H9 (cell line): Measurements from ENCODE around the gene MMP2. TPM values are rescaled to one million over a fixed set of nuclear protein-coding genes. Genes with fewer than 3 reads are reported as not detected.

Source experiments
- DNase-seq: peaks from one replicate; pipeline ENCODE4 v3.0.0-alpha.2; 2017
- H2AFZ ChIP-seq: one replicate; pipeline ENCODE4 v1.6.1; 2013; ENCODE audit warnings: mild to moderate bottlenecking, low read length, control low read depth, moderate library complexity
- H2AK5ac ChIP-seq: 2 replicates; pipeline ENCODE4 v1.6.1; 2013; ENCODE audit warnings: low read length, control low read depth, mixed read lengths; ENCODE audit not compliant: insufficient read length
- H2BK120ac ChIP-seq: one replicate; pipeline ENCODE4 v1.6.1; 2013; ENCODE audit warnings: low read depth, mild to moderate bottlenecking, low read length, control low read depth, inconsistent platforms; ENCODE audit not compliant: poor library complexity, severe bottlenecking
- H2BK12ac ChIP-seq: 2 replicates; pipeline ENCODE4 v1.6.1; 2013; ENCODE audit warnings: low read length, control low read depth, mixed read lengths, low read depth; ENCODE audit not compliant: insufficient read length
- H2BK15ac ChIP-seq: 2 replicates; pipeline ENCODE4 v1.6.1; 2013; ENCODE audit warnings: low read depth, low read length, control low read depth
- H2BK20ac ChIP-seq: one replicate; pipeline ENCODE4 v1.6.1; 2013; ENCODE audit warnings: low read depth, mild to moderate bottlenecking, low read length, control low read depth, inconsistent platforms; ENCODE audit not compliant: poor library complexity, severe bottlenecking
- H2BK5ac ChIP-seq: 2 replicates; pipeline ENCODE4 v1.6.1; 2013; ENCODE audit warnings: low read length, control low read depth, mixed read lengths; ENCODE audit not compliant: insufficient read length
- H3K14ac ChIP-seq: 2 replicates; pipeline ENCODE4 v1.6.1; 2013; ENCODE audit warnings: low read length, control low read depth; ENCODE audit not compliant: insufficient read depth
- H3K18ac ChIP-seq: 2 replicates; pipeline ENCODE4 v1.6.1; 2013; ENCODE audit warnings: low read depth, mild to moderate bottlenecking, mixed read lengths, low read length, control low read depth; ENCODE audit not compliant: insufficient read length
- H3K23ac ChIP-seq: 2 replicates; pipeline ENCODE4 v1.6.1; 2013; ENCODE audit warnings: low read length, control low read depth, mixed read lengths, low read depth; ENCODE audit not compliant: insufficient read length
- H3K23me2 ChIP-seq: 2 replicates; pipeline ENCODE4 v1.6.1; 2013; ENCODE audit warnings: low read depth, mild to moderate bottlenecking, mixed read lengths, low read length, control low read depth; ENCODE audit not compliant: insufficient read length, poor library complexity, severe bottlenecking
- H3K27ac ChIP-seq: 2 replicates; pipeline ENCODE4 v1.5.1; 2013; ENCODE audit warnings: low read length, control low read depth, mixed read lengths, low read depth; ENCODE audit not compliant: insufficient read length
- H3K27me3 ChIP-seq: 2 replicates; pipeline ENCODE4 v1.6.1; 2013; ENCODE audit warnings: low read length, control low read depth, inconsistent platforms; ENCODE audit not compliant: insufficient read depth
- H3K4ac ChIP-seq: 2 replicates; pipeline ENCODE4 v1.6.1; 2013; ENCODE audit warnings: low read depth, mild to moderate bottlenecking, control low read depth, inconsistent platforms, low read length, moderate library complexity
- H3K4me1 ChIP-seq: 2 replicates; pipeline ENCODE4 v1.6.1; 2013; ENCODE audit warnings: low read length, control low read depth, inconsistent platforms; ENCODE audit not compliant: insufficient read depth
- H3K4me2 ChIP-seq: 2 replicates; pipeline ENCODE4 v1.6.1; 2013; ENCODE audit warnings: low read length, control low read depth, mixed read lengths; ENCODE audit not compliant: insufficient read length, insufficient read depth
- H3K56ac ChIP-seq: 2 replicates; pipeline ENCODE4 v1.6.1; 2013; ENCODE audit warnings: low read depth, mild to moderate bottlenecking, mixed read lengths, low read length, control low read depth; ENCODE audit not compliant: insufficient read length
- H3K79me1 ChIP-seq: 2 replicates; pipeline ENCODE4 v1.6.1; 2013; ENCODE audit warnings: low read depth, mild to moderate bottlenecking, moderate library complexity, low read length, control low read depth, inconsistent platforms; ENCODE audit not compliant: insufficient read depth, poor library complexity, severe bottlenecking
- H3K79me2 ChIP-seq: 2 replicates; pipeline ENCODE4 v1.6.1; 2013; ENCODE audit warnings: low read length, control low read depth, inconsistent platforms; ENCODE audit not compliant: insufficient read depth
- H3K9ac ChIP-seq: 2 replicates; pipeline ENCODE4 v1.6.1; 2013; ENCODE audit warnings: low read length, control low read depth, mixed read lengths; ENCODE audit not compliant: insufficient read length; ENCODE audit errors: extremely low read depth
- H3K9me3 ChIP-seq: one replicate; pipeline ENCODE4 v1.6.1; 2013; ENCODE audit warnings: low read depth, low read length, inconsistent platforms; ENCODE audit not compliant: control insufficient read depth
- H3T11ph ChIP-seq: one replicate; pipeline ENCODE4 v1.6.1; 2013; ENCODE audit warnings: mild to moderate bottlenecking, low read length, control low read depth, inconsistent platforms
- H4K20me1 ChIP-seq: one replicate; pipeline ENCODE4 v1.6.1; 2013; ENCODE audit not compliant: control insufficient read depth, insufficient read length, insufficient read depth
- H4K5ac ChIP-seq: 2 replicates; pipeline ENCODE4 v1.6.1; 2013; ENCODE audit warnings: low read depth, mild to moderate bottlenecking, mixed read lengths, low read length, control low read depth; ENCODE audit not compliant: insufficient read length
- H4K8ac ChIP-seq: replicated peaks from 2 replicates; pipeline ENCODE4 v1.6.1; 2013; ENCODE audit warnings: low read length, control low read depth, mixed read lengths, low read depth; ENCODE audit not compliant: insufficient read length
- H4K91ac ChIP-seq: 2 replicates; pipeline ENCODE4 v1.6.1; 2013; ENCODE audit warnings: low read depth, mild to moderate bottlenecking, moderate library complexity, mixed read lengths, low read length, control low read depth; ENCODE audit not compliant: insufficient read length
- H3K27ac Mint-ChIP-seq, 3 experiments: 2 replicates in 2 of 3; 3 replicates in 1 of 3; pipeline ENCODE4 v1.8.0; 2020 to 2021; ENCODE audit warnings: mixed read lengths in 3 of 3, mild to moderate bottlenecking in 1 of 3, moderate library complexity in 1 of 3
- H3K27me3 Mint-ChIP-seq: 2 replicates; pipeline ENCODE4 v1.8.0; 2021; ENCODE audit warnings: low read depth, mild to moderate bottlenecking, moderate library complexity, mixed read lengths
- H3K36me3 Mint-ChIP-seq, 3 experiments: 2 replicates in 2 of 3; 3 replicates in 1 of 3; pipeline ENCODE4 v1.8.0; 2020 to 2021; ENCODE audit warnings: low read depth in 3 of 3, mixed read lengths in 3 of 3; ENCODE audit not compliant: insufficient read depth in 1 of 3
- H3K4me1 Mint-ChIP-seq, 2 experiments: 2 replicates each; pipeline ENCODE4 v1.8.0; 2020; ENCODE audit warnings: mixed read lengths in 2 of 2
- H3K4me3 Mint-ChIP-seq, 2 experiments: 2 replicates in 1 of 2; 3 replicates in 1 of 2; pipeline ENCODE4 v1.8.0; 2020 to 2021; ENCODE audit warnings: mild to moderate bottlenecking in 2 of 2, mixed read lengths in 2 of 2, moderate library complexity in 1 of 2
- H3K9me3 Mint-ChIP-seq, 2 experiments: 2 replicates in 1 of 2; 3 replicates in 1 of 2; pipeline ENCODE4 v1.8.0; 2020; ENCODE audit warnings: mild to moderate bottlenecking in 2 of 2, mixed read lengths in 2 of 2, moderate library complexity in 1 of 2
- CTCF ChIP-seq: fragments of 200-600 bp; sonication (generic); conservative IDR thresholded peaks from 3 replicates; pipeline ENCODE4 v1.8.0; 2021; ENCODE audit warnings: antibody characterized with exemption, mild to moderate bottlenecking
- WGBS: extraction: QIAGEN DNeasy Blood & Tissue Kit; methylation state at CpG from one replicate; pipeline ENCODE4 v1.1.7; 2013; ENCODE audit warnings: missing lambda C conversion rate, low lambda C conversion rate, mixed read lengths; ENCODE audit not compliant: insufficient read length; ENCODE audit errors: extremely low coverage; 5-methylcytosine and 5-hydroxymethylcytosine counted together
- total RNA-seq: library from RNA; stranded (reverse); gene quantifications from 2 replicates; pipeline ENCODE4 v1.2.1, GENCODE V29; 2021

MMP2 gene
- total RNA-seq, 1 experiment from 2014 or later: 23.1 TPM

GRCh38 chr16:55439101-55439690 lies 39.8 kb upstream of the MMP2 start:
- Histone ChIP-seq H2BK20ac (no peak overlapping the region), H2AFZ (no peak overlapping the region), H3K9me3 (no peaks in the 10 kb centered on the region), H3K18ac (no peak overlapping the region), H3K27me3 (no peaks in the 10 kb centered on the region), H3K14ac (no peak overlapping the region), H3K4me2 (no peak overlapping the region), H4K20me1 (no peaks in the 10 kb centered on the region), H3K23ac (no peak overlapping the region), H3K79me1 (no peaks in the 10 kb centered on the region), H3K23me2 (no peaks in the 10 kb centered on the region), H3T11ph (no peak overlapping the region), H3K4ac (no peak overlapping the region), H4K5ac (no peak overlapping the region), H4K91ac (no peak overlapping the region), H3K9ac (no peak overlapping the region), H2BK15ac (no peak overlapping the region), H2AK5ac (no peak overlapping the region), H3K27ac (no peak overlapping the region), H2BK12ac (no peak overlapping the region), H3K79me2 (no peaks in the 10 kb centered on the region), H3K4me1 (no peaks in the 10 kb centered on the region), H2BK5ac (no peak overlapping the region), H2BK120ac (no peak overlapping the region), H3K56ac (no peak overlapping the region), H4K8ac (no peak overlapping the region)
- Mint-ChIP-seq H3K4me1 (no peaks in the 10 kb centered on the region), H3K4me3 (no peak overlapping the region), H3K27ac (peak overlapping the region in 1 of 3 experiments; percentile 78; a peak in 1 of 7 replicates), H3K36me3 (no peaks in the 10 kb centered on the region), H3K27me3 (peaks cover 3% of the 10 kb centered on the region), H3K9me3 (no peaks in the 10 kb centered on the region)
- no CpG with 5 or more reads among the region's 6 CpGs for WGBS
- TF ChIP-seq CTCF: no peak
- no peak for DNase-seq
